COLO668 (cell line): ENCODE data around the gene DAG1.
"Not testable (repeated sequence)": the region's sequence is repeated elsewhere in the genome, so short reads cannot be mapped to it uniquely, and the experiment has no call there.

Experiments
- DNase-seq: peaks from one replicate; lab custom pipeline; 2025; ENCODE audit not compliant: unreplicated experiment; lab: John Stamatoyannopoulos, UW

Gene DAG1

GRCh38 chr3:49469037-49469935 lies 781 bp upstream of the DAG1 start:
- DNase-seq, result peak; percentile 53

GRCh38 chr3:49470714-49471420 lies 800 bp downstream of the DAG1 start:
- DNase-seq, result no peak

- DNase-seq, result no peak
Observed at GRCh38 chr3:49471856-49472495, 1.9 kb downstream of the DAG1 start.

GRCh38 chr3:49476563-49476962 lies 6.5 kb downstream of the DAG1 start:
- no peak for DNase-seq

- no peak for DNase-seq
Observed at GRCh38 chr3:49482766-49483165, 12.7 kb downstream of the DAG1 start.

GRCh38 chr3:49484471-49484870 lies 14.4 kb downstream of the DAG1 start:
- no peak for DNase-seq

GRCh38 chr3:49489247-49489646 lies 19.2 kb downstream of the DAG1 start:
- DNase-seq, result no peak

GRCh38 chr3:49492969-49493368 lies 22.9 kb downstream of the DAG1 start:
- no peak for DNase-seq

GRCh38 chr3:49493901-49494300 lies 23.8 kb downstream of the DAG1 start:
- DNase-seq, result no peak

GRCh38 chr3:49495023-49495422 lies 25.0 kb downstream of the DAG1 start:
- DNase-seq, result no peak

GRCh38 chr3:49496845-49497244 lies 26.8 kb downstream of the DAG1 start:
- not testable (repeated sequence) for DNase-seq

- no peak for DNase-seq
Observed at GRCh38 chr3:49497606-49498005, 27.5 kb downstream of the DAG1 start.

GRCh38 chr3:49498239-49498638 lies 28.2 kb downstream of the DAG1 start:
- DNase-seq, result no peak

GRCh38 chr3:49498648-49499047 lies 28.6 kb downstream of the DAG1 start:
- DNase-seq, result no peak

GRCh38 chr3:49500205-49500731 lies 30.2 kb downstream of the DAG1 start:
- no peak for DNase-seq

- DNase-seq, result no peak
Observed at GRCh38 chr3:49500732-49501609, 30.9 kb downstream of the DAG1 start.

- DNase-seq, result no peak
Observed at GRCh38 chr3:49501842-49502241, 31.8 kb downstream of the DAG1 start.

- DNase-seq, result no peak
Observed at GRCh38 chr3:49506906-49507305, 36.8 kb downstream of the DAG1 start.

- no peak for DNase-seq
Observed at GRCh38 chr3:49509028-49509561, 39.0 kb downstream of the DAG1 start.

- DNase-seq, result no peak
Observed at GRCh38 chr3:49511639-49512038, 41.6 kb downstream of the DAG1 start.
